IMR-90 (cell line): Measurements from ENCODE around the gene FOXO3. TPM values are rescaled to one million over a fixed set of nuclear protein-coding genes. Genes with fewer than 3 reads are reported as not detected.
A peak's percentile ranks its signal among the peaks of the same experiment; 100 is the strongest.

ENCODE experiments used
- ATAC-seq: fragments of 200-7000 bp; cut with Tn5 transposase; 2 replicates; pipeline ENCODE4 v1.9.1; 2020; ENCODE audit warnings: low read depth, mild to moderate bottlenecking, moderate library complexity
- BruUV-seq: library from RNA; stranded (reverse); fragments of 400-500 nt; replicated peaks from 2 replicates; lab custom pipeline; 2021; lab: Mats Ljungman, UMichigan
- CTCF ChIA-PET: fragments of 300-600 bp; formaldehyde crosslinking; extraction: SDS; loops from one replicate; lab custom pipeline; 2021; ENCODE audit warnings: antibody characterized with exemption; lab: Yijun Ruan, JAX
- POLR2A ChIA-PET: fragments of 300-600 bp; sonication (Branson Sonifier 250); formaldehyde crosslinking; loops from one replicate; lab custom pipeline; 2022; ENCODE audit warnings: antibody characterized with exemption; ENCODE audit not compliant: unreplicated experiment; lab: Charles Lee
- DNase-seq: peaks from one replicate; pipeline ENCODE4 v3.0.0; 2013
- H2AFZ ChIP-seq: replicated peaks from 2 replicates; pipeline ENCODE3; 2013; ENCODE audit warnings: low read length, mild to moderate bottlenecking; ENCODE audit not compliant: poor library complexity
- H2AK5ac ChIP-seq: 2 replicates; pipeline ENCODE4 v1.6.1; 2013; ENCODE audit warnings: low read depth, low read length, inconsistent platforms
- H2AK9ac ChIP-seq: replicated peaks from 2 replicates; pipeline ENCODE3; 2013; ENCODE audit warnings: mild to moderate bottlenecking, low read depth, low read length, moderate library complexity; ENCODE audit not compliant: poor library complexity
- H2BK120ac ChIP-seq: 2 replicates; pipeline ENCODE4 v1.6.1; 2013; ENCODE audit warnings: low read depth, low read length, inconsistent platforms
- H2BK15ac ChIP-seq: 3 replicates; pipeline ENCODE4 v1.6.1; 2013; ENCODE audit warnings: low read depth, low read length, inconsistent platforms
- H2BK20ac ChIP-seq: 2 replicates; pipeline ENCODE4 v1.6.1; 2013; ENCODE audit warnings: low read depth, mild to moderate bottlenecking, inconsistent platforms, low read length, moderate library complexity
- H2BK5ac ChIP-seq: 2 replicates; pipeline ENCODE4 v1.6.1; 2013; ENCODE audit warnings: mild to moderate bottlenecking, low read depth, low read length, inconsistent platforms; ENCODE audit not compliant: poor library complexity, severe bottlenecking
- H3K14ac ChIP-seq: replicated peaks from 2 replicates; pipeline ENCODE4 v1.6.1; 2013; ENCODE audit warnings: low read depth, low read length, inconsistent platforms
- H3K18ac ChIP-seq: 2 replicates; pipeline ENCODE4 v1.6.1; 2013; ENCODE audit warnings: low read depth, low read length, control low read depth
- H3K23ac ChIP-seq: 2 replicates; pipeline ENCODE4 v1.6.1; 2013; ENCODE audit warnings: low read depth, low read length, inconsistent platforms
- H3K27ac ChIP-seq: 2 replicates; pipeline ENCODE4 v1.5.1; 2013; ENCODE audit warnings: mild to moderate bottlenecking, control low read depth, low read length; ENCODE audit not compliant: insufficient read depth
- H3K27me3 ChIP-seq: 2 replicates; pipeline ENCODE4 v1.6.1; 2013; ENCODE audit warnings: low read length; ENCODE audit not compliant: control insufficient read depth, insufficient read depth
- H3K36me3 ChIP-seq: 2 replicates; pipeline ENCODE4 v1.6.1; 2013; ENCODE audit warnings: low read length, mixed read lengths; ENCODE audit not compliant: control insufficient read depth, insufficient read depth
- H3K4ac ChIP-seq: 2 replicates; pipeline ENCODE4 v1.6.1; 2013; ENCODE audit warnings: low read depth, low read length, inconsistent platforms
- H3K4me1 ChIP-seq: 2 replicates; pipeline ENCODE4 v1.6.1; 2013; ENCODE audit warnings: low read length, mixed read lengths; ENCODE audit not compliant: control insufficient read depth, insufficient read depth
- H3K4me2 ChIP-seq: 2 replicates; pipeline ENCODE4 v1.6.1; 2013; ENCODE audit warnings: low read depth, mild to moderate bottlenecking, control low read depth, low read length, moderate library complexity
- H3K4me3 ChIP-seq: 2 replicates; pipeline ENCODE4 v1.5.1; 2013; ENCODE audit warnings: low read depth, mild to moderate bottlenecking, control low read depth, low read length, moderate library complexity; ENCODE audit not compliant: insufficient read depth
- H3K56ac ChIP-seq: 2 replicates; pipeline ENCODE4 v1.6.1; 2013; ENCODE audit warnings: low read length, inconsistent platforms; ENCODE audit not compliant: insufficient read depth; ENCODE audit errors: extremely low read depth
- H3K79me1 ChIP-seq, 2 experiments: 2 replicates each; pipeline ENCODE4 v1.6.1; 2013; ENCODE audit warnings: low read length in 2 of 2, inconsistent platforms in 1 of 2, low read depth in 1 of 2
- H3K9ac ChIP-seq: 2 replicates; pipeline ENCODE4 v1.6.1; 2013; ENCODE audit warnings: low read depth, low read length, control low read depth
- H3K9me1 ChIP-seq: 2 replicates; pipeline ENCODE4 v1.6.1; 2013; ENCODE audit warnings: low read length, inconsistent platforms; ENCODE audit not compliant: insufficient read depth
- H3K9me3 ChIP-seq: 2 replicates; pipeline ENCODE4 v1.6.1; 2013; ENCODE audit warnings: low read length; ENCODE audit not compliant: control insufficient read depth, insufficient read depth
- H4K20me1 ChIP-seq: 2 replicates; pipeline ENCODE4 v1.6.1; 2013; ENCODE audit warnings: low read length, inconsistent platforms; ENCODE audit not compliant: insufficient read depth
- H4K5ac ChIP-seq: 2 replicates; pipeline ENCODE4 v1.6.1; 2013; ENCODE audit warnings: mild to moderate bottlenecking, low read depth, low read length, control low read depth
- H4K8ac ChIP-seq, 2 experiments: 2 replicates each; pipeline ENCODE4 v1.6.1; 2013; ENCODE audit warnings: low read depth in 2 of 2, low read length in 2 of 2, control low read depth in 1 of 2, inconsistent platforms in 1 of 2
- H4K91ac ChIP-seq: 2 replicates; pipeline ENCODE4 v1.6.1; 2013; ENCODE audit warnings: low read depth, low read length, inconsistent platforms; ENCODE audit not compliant: insufficient read depth
- BHLHE40 ChIP-seq: fragments of 150-350 bp; IDR thresholded peaks from 2 replicates; pipeline ENCODE4 v1.6.1; 2016; ENCODE audit warnings: mild to moderate bottlenecking, low read depth, low read length
- CHD1 ChIP-seq: IDR thresholded peaks from 2 replicates; pipeline ENCODE4 v1.6.1; 2012; ENCODE audit warnings: low read depth, low read length, improper control_type of control experiment
- FOS ChIP-seq: fragments of 150-350 bp; IDR thresholded peaks from 2 replicates; pipeline ENCODE4 v1.6.1; 2016; ENCODE audit warnings: low read depth, low read length
- MXI1 ChIP-seq: IDR thresholded peaks from 2 replicates; pipeline ENCODE4 v1.6.1; 2012; ENCODE audit warnings: low read depth, mild to moderate bottlenecking, low read length, moderate library complexity, borderline replicate concordance
- WGBS, 2 experiments: methylation state at CpG; one replicate each; pipeline versions ENCODE4 v1.1.5 to v1.1.7; 2013; ENCODE audit warnings: missing lambda C conversion rate in 2 of 2; ENCODE audit not compliant: insufficient read length in 1 of 2; ENCODE audit errors: extremely low coverage in 2 of 2; 5-methylcytosine and 5-hydroxymethylcytosine counted together
- dilution Hi-C: fragments of 300-500 bp; cut with HindIII; formaldehyde crosslinking; loops from one replicate; pipeline ENCODE4 v1.14.3; 2018; ENCODE audit warnings: low sequenced_read_pairs; ENCODE audit not compliant: unreplicated experiment
- in situ Hi-C: fragments of 300-500 bp; cut with MboI; formaldehyde crosslinking; loops from 3 replicates; pipeline ENCODE4 v1.14.3; 2019; ENCODE audit warnings: low sequenced_read_pairs, inconsistent platforms, mixed read lengths
- intact Hi-C: fragments of 100-400 bp; cut with micrococcal nuclease; formaldehyde crosslinking; loops from 2 replicates; pipeline ENCODE4 v1.10.0; 2022
- polyA plus RNA-seq, 3 experiments: library from polyadenylated mRNA; depleted of rRNA; stranded (reverse); fragments of >200 nt; gene quantifications; 2 replicates each; pipeline ENCODE4 v1.2.3, GENCODE V29; 2012; ENCODE audit warnings: low replicate concordance in 1 of 3
- total RNA-seq: library from RNA; depleted of rRNA; stranded (reverse); fragments of >200 nt; gene quantifications from 2 replicates; pipeline ENCODE4 v1.2.3, GENCODE V29; 2012

Gene FOXO3
- total and polyA plus RNA-seq, 2 of the 4 experiments (the other 2 are of a cell fraction) = 17.5 to 38.7 TPM

DNA sequence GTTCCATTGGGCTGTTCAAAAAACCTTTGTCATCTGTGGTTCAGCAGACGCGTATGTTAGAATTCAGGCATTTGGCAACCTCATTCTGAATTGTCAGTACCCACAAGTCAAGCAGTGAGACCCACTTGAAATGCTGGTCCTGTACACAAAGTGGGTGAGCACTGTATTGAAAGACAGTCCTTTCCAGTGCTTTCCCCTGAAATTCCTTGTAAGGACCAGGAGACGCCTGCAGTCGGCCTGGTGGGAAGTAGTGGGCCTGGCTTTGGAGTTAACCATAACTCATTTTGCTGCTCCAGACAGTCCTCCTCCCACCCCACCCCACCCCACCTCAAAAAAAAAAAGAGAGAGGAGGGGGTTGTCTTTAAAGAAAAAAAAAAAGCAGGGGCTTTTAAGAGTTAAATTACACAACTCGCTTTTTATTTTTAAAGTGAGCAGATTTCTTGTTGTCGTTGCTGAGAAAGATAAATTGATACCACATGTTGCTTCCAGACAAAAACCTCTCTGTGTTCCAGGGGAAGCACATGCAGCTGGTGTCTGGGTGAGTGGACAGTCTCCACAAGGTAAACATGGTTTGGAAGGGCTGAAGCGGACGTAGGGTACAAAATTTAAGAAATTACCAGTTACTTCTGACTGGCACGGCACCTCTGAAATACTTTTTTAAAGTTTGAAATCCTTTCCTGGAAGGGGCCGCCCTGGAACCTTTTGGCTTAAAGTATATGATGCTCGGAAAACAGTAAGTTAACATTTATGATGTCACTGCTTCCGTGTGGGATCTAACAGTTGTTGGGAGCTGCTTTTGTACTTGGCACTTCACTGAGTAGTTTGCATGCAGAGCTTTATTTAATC, 95.3 kb downstream of the FOXO3 start:
- BruUV-seq = no TSS peak
- TF ChIP-seq MXI1 (peak; percentile 79; the same call in 1 of the 2 replicates), FOS (peak; percentile 48; the same call in 1 of the 2 replicates), CHD1 (no peak), BHLHE40 (peak; percentile 57)
- Histone ChIP-seq H4K91ac (peak overlapping the region; percentile 64), H3K4me1 (peaks cover 33% of the 10 kb centered on the region), H3K4me3 (no peak overlapping the region), H3K9ac (0 out of 2 replicates have a peak overlapping the region, but pooled peaks have one; percentile 15), H3K23ac (peak overlapping the region; percentile 39; the same call in 1 of the 2 replicates), H2BK120ac (peak overlapping the region; percentile 84; the same call in 1 of the 2 replicates), H3K9me3 (no peaks in the 10 kb centered on the region), H4K20me1 (peaks cover 39% of the 10 kb centered on the region), H2AFZ (no peak overlapping the region), H3K4ac (peak overlapping the region; percentile 63), H2AK5ac (peak overlapping the region; percentile 55), H2BK15ac (0 out of 3 replicates have a peak overlapping the region, but pooled peaks have one; percentile 50), H3K27ac (peak overlapping the region; percentile 51; the same call in 1 of the 2 replicates), H3K4me2 (peak overlapping the region; percentile 73), H3K56ac (no peak overlapping the region), H3K18ac (peak overlapping the region; percentile 50), H4K5ac (peak overlapping the region; percentile 65), H2BK5ac (peak overlapping the region; percentile 57), H4K8ac (peak overlapping the region in 1 of 2 experiments; percentile 26; a peak in 2 of 4 replicates), H3K36me3 (no peaks in the 10 kb centered on the region), H3K79me1 (peaks cover 60 to 84% of the 10 kb centered on the region in 2 experiments), H3K27me3 (no peaks in the 10 kb centered on the region), H3K9me1 (peaks cover 29% of the 10 kb centered on the region), H3K14ac (peak overlapping the region; percentile 47; the same call in 1 of the 2 replicates), H2BK20ac (peak overlapping the region; percentile 64; the same call in 1 of the 2 replicates), H2AK9ac (peak overlapping the region; percentile 30)
- CTCF ChIA-PET = interaction anchor here (0.7 kb wide), 1 partner anchor 178 kb away, joined by 4 read pairs; no protein-coding TSS in a partner anchor
- POLR2A ChIA-PET = no interaction called here
- in situ Hi-C loops = no loop called here
- DNase-seq = peak; percentile 90
- ATAC-seq = peak; percentile 21
- 92% methylated on average over 2 of the region's 12 CpGs; no CpG with 5 or more reads in 1 of the 2 experiments for WGBS, 2 experiments
- intact Hi-C loops = loop anchor here (2.0 kb wide), 1 partner anchor 93 kb away; no protein-coding TSS in a partner anchor
- dilution Hi-C loops = no loop called here
